GM18508 (cell line): Measurements from ENCODE around the gene QSOX2.

ENCODE experiments used
- ATAC-seq: cut with Tn5 transposase; IDR thresholded peaks from one replicate; pipeline ENCODE4 v1.9.1; 2021; ENCODE audit warnings: moderate number of reproducible peaks; ENCODE audit not compliant: insufficient read depth, unreplicated experiment

Gene QSOX2

GRCh38 chr9:136245219-136246150 lies at the start of gene QSOX2:
TSS of gene QSOX2 (minus strand) at chr9:136245812. CDS start at chr9:136245803, 9 bp downstream.
- no peak for ATAC-seq

- no peak for ATAC-seq
Observed at GRCh38 chr9:136295055-136295454, 49.4 kb upstream of the QSOX2 start.

GRCh38 chr9:136294437-136294836 lies 48.8 kb upstream of the QSOX2 start:
- no peak for ATAC-seq

- no peak for ATAC-seq
Observed at GRCh38 chr9:136293476-136294077, 48.0 kb upstream of the QSOX2 start.

GRCh38 chr9:136292591-136293448 lies 47.2 kb upstream of the QSOX2 start:
- ATAC-seq = no peak

GRCh38 chr9:136292026-136292538 lies 46.5 kb upstream of the QSOX2 start:
- ATAC-seq = no peak

DNA sequence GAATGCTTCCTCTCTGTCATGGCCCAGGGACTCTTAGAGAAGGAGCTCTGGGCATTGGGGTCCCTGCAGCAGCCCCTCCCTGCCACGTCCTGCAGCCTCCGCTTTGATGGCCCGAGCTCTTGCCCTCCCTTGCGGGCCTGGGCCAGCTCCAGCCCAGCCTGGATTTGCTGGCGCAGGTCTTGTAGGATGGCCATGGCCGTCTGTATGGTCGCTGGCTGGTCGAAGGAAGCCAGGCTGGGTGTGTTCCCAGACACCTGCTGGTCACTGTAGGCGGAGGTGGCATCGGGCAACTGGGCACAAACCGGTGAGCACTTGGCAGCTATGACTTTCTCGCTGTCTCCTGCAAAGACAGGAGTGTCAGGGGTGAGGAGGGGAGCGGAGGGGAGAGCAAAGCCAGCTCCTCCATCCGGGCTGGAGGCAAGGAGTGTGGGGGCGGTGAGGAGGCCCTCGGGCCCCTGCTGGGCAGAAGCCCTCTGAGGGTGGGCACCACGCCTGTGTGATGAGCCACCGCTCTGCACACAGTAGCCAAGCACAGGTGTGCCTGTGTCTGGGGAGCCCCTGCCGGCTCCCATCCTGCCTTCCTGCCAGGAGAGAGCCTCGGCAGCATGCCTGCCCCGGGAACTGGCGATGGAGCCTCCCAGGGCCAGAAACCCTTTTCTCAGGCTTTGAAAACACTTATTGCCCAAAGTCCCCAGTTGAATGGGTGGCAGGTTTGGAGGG lies 45.9 kb upstream of the QSOX2 start:
- ATAC-seq = no peak

GRCh38 chr9:136290508-136291000 lies 44.9 kb upstream of the QSOX2 start:
- no peak for ATAC-seq

DNA sequence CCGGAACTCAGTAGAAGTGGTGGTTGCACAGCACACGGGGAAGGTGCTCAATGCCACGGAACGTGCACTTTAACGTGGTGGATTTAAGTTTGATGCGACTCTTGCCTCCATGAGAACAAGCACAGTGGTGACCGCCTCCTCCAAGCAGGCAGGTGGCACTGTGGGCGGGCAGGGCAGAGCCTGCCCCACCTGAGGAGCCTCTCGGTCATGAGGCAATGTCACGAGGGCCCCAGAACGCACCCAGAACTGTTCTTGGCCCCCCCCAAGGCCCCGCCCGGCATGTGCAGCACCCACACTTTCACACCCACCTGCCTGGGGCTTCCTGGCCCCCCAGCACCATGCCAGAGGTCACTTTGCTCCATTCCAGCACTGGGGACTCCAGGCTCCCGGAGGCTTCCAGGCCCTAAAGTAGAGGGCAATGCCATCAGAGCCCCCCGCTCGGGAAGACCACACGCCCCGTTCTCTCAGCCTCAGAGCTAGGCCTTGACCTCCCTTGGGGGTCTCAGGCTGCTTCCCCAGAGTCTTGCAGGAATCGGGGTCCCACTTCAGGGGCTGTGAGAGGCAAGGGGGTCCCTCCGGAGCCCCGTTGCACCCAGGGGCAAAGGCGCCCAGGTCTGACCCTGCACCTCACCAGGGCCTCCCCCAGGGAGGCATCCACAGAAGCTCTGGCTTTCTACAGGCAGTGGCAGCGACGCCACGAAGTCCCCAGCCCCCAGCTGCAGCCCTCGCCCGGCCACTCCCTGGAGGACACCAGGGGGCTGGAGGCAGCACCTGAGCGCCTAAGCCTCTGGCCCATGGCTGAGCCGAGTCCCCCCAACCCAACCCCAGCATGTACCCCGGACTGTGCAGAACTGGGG lies 44.3 kb upstream of the QSOX2 start:
- no peak for ATAC-seq

DNA sequence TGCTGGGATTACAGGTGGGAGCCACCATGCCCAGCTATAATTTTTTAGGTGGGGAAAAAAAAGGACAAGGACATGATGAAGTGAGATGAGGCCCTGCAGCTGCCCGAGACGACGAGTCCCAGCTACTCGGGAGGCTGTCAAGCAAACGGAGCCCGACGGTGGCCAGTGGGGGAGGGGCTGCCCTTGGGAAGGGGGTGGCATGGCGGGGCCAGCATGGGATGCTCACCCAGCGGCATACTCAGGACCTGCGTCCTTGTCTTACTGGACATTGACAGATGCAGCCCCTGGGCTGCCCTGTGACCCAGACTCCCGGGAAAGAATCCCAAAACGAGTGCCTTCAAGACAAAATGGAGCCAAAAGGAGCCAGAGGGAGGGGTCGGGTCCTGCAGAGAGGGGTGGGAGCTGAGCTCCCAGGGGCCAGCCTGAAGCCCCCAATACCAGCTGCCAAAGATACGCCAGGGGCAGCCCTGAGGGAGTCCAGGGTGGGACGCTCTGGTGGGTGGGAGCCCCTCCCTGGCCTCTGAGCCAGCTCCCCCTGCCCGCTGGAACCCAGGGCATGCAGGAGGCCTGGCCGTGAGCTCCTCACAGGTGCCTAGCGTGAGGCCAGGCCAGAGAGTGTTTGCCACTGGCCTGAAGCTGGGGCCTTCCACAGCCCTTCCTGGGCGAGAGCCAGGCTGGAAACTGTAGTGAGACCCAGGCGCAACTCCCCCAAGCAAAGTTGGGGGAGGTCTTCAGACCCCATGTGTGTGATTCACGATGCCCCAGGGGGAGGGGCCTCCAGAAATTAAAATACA lies 42.5 kb upstream of the QSOX2 start:
- no peak for ATAC-seq

DNA sequence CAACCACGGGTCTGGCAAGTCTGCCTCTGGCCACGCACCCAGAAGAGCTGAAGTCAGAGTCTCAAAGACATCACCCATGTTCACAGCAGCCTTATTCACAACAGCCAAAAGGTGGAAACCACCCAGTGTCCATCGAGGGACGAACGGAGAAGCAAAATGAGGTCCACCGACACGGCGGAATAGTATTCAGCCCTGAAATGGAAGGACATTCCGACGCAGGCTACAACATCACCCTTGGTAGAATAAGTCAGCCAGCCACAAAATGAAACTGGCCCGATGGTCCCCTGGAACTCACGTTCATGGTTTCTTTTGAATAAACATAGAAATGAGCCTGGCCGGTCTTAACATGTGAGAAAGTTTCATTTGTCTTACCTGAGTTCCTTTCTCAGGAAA lies 41.4 kb upstream of the QSOX2 start:
- no peak for ATAC-seq

DNA sequence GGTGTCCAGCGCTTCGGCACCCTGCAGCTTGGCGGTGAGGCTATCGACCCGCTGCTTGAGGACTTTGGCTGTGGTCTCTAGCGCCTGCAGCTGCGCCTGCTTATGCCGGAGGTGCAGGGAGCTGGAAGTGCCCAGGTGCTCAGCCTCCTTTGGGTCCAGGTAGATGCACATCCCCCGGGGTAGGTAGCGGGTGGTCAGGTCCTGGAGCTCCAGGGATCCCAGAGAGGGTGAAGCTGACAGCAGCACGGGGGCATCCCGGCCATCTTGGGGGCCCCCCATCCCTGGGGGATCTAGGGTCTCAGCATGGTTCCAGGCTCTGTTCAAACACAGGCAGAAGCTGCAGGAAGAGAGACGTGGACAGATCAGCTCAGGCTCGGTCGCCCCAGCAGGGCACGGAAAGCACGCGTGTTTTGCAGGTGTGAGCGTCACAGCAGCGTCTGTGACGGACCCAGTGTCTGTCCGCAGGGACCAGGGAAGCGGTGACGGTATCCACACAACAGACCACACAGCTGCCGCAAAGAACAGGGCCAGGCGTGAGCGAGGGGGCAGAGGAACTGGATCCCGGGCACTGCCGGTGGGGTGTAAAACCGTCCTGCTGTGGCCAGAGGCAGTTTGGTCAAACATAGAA lies 40.9 kb upstream of the QSOX2 start:
- no peak for ATAC-seq

DNA sequence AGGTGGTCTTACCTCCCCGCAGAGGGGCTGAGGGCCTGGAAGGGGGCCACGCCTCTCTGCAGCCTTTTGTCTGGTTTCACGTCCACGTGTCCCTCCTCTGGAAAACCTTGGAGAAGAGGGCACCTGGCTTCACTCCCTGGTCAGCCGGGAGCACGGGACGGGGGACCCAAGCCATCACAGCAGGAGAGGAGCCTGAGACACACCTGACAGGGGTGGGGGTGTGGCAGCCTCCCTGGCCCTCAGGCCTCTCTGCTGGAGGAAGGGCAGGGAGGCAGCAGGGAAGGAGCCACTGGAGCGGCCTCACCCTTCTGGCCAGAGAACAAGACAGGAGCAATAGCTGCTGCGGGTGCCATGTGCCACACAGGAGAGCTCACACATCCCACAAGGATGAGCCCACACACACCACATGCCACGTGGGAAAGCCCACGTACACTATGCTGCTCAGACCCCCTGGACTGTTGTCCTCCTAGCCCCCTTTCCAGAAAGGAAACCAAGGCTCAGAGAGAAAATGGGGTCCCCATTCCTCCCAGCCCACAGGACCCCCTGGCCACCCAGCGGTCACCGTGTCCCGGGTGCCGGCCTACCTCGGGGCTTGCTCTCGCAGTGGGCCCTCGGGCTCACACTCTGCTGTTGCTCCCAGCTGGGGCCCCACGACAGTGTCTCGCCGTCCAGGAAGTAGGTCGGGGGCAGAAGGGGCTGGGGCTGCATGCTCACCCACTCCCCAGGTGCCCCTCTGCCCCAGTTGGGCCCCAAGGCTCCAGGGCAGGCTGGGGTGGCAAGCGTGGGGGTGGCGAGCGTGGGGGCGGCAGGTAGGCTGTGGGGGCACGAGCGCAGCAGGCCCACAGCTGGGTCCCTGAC lies 40.1 kb upstream of the QSOX2 start:
- ATAC-seq = no peak

GRCh38 chr9:136284951-136285350 lies 39.3 kb upstream of the QSOX2 start:
- ATAC-seq = no peak

DNA sequence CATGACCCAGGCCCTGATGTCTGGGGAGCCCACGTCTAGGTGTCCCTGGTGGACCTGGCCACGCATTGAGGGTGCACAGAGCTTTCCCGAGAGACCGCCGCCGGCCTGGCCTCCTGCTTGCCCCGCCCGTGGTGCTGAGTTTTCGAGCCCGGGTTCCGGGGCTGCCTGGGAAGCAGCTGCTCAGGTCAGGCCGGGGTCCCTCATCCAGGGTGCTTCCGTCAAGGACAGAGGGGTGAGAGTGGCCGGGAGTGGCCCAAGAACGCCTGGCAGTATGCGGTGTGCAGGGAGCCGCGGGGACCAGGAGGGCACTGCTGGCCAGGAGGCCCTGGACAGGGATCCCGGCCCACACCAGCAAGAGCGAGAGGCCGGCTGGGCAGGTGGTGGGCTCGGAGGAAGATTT lies 38.7 kb upstream of the QSOX2 start:
- ATAC-seq = no peak

DNA sequence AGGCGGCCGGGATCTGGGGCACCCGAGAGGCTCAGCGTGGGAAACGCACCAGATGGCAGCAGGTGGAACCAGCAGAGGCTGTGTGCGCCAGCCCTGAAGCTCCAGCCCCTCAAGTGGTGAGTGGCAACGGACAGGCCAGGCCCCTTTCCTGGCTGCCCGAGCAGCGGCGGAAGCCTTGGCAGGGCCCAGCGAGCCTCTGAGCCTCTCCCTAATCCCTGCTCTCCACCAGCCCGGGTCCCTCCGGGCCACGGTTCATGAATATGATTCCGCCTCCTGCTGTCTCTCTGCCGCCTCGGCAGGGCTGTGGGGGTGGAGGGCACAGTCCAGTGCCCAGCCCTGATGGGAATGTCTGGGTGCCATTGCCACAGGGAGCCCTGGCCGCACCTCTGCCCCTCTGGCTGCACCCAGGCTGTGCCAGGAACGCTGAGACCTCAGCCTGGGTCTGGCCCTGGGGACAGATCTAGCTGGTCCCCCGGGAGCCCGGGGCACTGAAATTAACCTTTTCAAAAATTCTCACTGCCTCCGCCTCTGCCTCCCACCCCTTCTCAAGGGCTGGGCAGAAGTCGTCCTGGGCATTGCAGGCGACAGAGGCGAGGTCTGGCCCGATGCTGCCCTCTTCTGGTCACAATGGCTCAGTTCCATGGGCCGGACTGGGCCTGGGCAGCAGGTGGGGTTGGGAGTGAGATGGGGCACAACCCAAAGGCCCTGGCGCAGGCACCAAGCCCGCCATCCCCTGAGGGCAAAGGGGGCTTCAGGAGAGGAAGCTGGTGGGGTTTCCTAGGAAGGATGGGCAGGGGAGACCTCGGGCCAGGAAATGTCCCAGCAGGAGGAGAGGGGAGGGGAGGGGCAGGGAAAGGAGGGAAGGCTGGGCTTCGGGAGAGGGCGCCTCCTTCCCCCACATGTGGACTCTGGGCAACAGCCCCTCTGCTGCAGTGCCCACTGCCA lies 38.0 kb upstream of the QSOX2 start:
- ATAC-seq = no peak
